GM21825 (cell line): ENCODE data around the gene FAM210A.

Experiments used
- ATAC-seq: cut with Tn5 transposase; IDR thresholded peaks from one replicate; pipeline ENCODE4 v1.9.1; 2021; ENCODE audit warnings: mild to moderate bottlenecking, moderate library complexity; ENCODE audit not compliant: unreplicated experiment

Gene FAM210A

DNA sequence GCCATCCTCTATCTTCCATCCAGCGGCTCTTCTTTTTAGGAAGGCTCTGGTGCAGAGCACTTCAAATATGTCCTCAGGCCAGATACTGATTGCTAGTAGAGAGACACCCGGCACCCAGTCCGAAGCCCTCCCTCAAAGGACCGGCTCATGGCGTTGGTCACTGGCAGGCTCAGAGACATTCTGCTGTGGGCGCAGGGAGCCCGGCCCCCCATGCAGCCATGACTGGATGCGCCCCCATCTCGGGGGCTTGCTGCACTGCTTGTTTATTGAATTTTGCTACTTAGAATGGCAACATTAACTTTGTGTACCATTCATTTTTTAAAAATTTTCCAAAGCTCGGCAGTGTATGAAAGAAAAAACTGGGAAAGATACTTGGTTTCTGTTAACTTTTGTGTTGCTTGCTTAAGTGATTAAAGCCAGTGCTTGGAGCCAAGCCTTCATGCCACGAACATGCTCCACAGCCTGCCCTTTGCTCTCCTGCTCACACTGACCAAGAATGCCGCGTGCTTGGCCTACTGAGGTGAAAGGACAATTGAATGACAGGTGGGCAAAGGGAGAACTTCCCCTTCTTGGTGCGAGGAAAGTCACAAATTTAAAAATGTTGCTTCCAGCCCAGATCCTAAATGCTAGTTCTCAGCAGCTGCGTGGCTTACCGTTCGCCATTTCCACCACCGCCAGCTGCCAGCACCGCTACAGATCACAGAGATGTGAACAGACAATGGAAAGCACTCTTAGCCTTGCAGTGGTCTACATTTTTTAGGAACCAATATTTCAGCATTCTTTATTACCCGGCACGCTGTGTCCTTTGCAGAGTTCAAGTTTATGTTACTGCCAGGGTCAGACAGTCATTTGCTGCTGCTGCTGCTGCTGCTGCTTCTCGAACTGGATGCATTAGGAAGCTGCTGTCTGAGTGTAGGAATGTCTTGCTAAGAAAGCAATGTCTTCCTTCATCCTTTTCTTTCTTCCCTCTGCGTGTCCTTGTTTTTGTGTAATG lies 76.7 kb downstream of the FAM210A start:
- no peak for ATAC-seq

DNA sequence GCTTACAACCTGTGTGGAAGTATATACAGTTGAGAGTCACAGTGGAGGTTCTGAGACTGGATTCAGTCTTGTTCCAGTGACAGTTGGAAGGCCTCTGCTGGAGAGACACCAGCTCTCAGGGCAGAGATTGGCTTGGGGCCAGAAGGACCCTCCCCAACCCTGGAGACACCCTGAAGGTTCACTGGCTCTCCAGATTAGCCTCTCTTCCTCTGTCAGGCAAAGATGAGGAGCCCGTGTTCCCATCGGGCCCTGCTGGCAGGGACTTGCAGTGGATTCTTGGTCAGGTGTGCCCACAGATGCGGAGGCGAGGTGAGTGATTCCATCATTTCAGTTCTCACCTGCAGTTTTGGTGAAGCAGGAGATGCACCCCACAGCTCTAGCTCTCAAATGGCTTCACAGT lies 78.6 kb downstream of the FAM210A start:
- no peak for ATAC-seq

DNA sequence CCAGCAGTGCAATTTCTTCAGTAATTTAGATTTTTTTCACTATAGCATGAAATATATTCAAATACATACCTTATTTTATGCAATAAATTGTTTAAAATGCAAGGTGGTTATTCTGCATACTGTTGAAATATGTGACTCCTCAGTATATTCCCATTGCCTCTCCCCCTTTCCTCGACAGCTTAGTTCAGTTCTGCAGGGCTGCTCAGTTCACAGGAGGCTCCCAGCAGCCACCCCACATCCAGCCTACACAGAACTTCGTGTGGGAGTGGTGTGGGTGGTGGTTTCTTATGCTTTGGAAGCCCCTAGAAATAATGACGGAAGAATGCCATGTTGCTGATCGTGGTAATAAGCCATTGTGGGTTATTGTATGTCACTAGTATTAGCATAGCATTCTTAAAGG lies 79.7 kb downstream of the FAM210A start:
- ATAC-seq: no peak

DNA sequence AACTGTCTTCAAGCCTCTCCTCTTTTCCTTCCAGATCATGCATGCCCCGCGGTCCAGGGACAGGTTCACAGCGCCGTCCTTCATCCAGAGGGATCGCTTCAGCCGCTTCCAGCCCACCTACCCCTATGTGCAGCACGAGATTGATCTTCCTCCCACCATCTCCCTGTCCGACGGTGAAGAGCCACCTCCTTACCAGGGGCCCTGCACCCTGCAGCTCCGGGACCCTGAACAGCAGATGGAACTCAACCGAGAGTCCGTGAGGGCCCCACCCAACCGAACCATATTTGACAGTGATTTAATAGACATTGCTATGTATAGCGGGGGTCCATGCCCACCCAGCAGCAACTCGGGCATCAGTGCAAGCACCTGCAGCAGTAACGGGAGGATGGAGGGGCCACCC lies 81.3 kb downstream of the FAM210A start:
- ATAC-seq: no peak

DNA sequence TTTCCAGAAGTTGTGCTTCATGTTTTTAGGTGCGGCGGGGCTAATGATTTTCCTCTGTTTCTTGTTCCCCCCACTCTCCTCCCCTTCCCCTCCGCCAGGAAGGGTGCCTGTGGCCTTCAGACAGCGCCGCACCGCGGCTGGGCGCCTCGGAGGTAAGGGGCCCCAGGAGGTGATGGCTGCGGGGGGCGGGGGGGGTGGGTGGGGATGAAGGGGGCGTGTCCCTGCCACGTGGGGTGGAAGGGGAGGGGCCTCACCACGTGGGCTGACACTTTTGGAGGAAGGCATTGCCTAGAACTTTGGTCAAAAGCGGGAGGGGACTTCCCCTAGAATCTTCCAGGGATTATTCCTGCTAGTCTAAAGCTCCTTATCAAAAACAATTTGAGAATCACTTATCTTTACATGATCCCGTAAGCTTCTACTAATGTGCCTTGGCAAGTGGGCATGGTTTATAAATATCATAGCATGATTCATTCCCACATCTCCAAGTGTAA lies 83.1 kb downstream of the FAM210A start:
- ATAC-seq: no peak

DNA sequence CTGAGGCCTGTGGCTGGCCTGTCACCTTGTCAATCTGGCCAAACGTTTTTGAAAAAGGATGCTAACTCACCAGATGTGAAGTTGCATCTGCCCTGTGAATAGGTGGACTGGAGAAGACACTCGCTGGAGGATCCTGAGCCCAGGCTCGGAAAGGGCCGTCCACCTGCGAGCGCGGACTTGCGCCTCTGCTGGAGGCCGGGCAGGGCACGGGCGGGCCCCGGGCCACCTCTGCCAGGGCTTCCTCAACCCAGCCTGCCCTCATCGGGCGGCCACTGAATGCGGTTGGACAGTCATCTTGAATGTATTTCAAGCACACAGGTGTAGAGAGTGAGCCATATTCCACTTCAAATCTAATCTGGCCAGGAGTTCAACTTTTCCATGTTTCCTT lies 83.9 kb downstream of the FAM210A start:
- ATAC-seq: no peak

DNA sequence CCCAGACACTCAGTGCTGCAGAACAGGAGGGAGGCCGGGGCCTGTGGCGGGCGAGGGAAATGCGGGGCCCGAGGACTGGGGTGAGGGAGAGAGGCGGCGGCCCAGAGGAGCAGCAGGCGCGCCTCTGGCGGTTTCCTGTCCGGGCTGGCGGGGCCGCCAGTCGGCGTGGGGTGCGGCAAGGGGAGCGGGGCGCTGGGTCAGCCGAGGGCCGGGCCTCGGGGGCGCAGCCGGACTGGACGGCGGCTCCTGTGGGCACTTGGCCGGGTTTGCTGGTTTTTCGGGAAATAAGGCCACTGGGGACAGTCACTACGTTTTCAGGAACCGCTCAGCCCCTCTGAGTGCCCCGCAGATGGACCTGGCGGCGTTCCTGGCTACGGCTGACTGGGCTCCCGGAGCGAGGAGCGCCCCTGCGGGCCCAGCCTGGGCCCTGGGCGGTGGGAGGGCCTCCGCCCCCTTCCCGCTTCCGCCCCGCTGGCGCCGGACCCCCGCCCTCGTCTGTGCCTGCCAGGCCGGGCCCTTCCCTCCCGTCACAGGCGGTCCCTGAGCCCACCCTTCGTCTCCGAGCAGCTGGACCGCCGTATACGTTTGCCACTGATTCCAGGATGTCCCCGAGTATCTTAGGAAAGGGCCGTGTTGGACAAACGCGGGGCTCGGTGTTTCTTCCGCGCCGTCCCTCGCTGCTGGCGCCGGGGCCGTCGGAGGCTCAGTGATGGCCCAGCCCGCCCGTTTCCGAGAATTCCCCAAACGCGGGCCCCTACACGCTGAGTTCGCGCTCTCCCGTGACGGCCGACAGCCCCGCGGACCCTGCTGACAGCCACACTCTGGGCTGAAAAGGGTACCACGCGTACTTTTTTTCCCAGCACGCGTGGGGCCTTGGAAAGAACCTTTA lies 84.6 kb downstream of the FAM210A start:
- ATAC-seq: no peak

DNA sequence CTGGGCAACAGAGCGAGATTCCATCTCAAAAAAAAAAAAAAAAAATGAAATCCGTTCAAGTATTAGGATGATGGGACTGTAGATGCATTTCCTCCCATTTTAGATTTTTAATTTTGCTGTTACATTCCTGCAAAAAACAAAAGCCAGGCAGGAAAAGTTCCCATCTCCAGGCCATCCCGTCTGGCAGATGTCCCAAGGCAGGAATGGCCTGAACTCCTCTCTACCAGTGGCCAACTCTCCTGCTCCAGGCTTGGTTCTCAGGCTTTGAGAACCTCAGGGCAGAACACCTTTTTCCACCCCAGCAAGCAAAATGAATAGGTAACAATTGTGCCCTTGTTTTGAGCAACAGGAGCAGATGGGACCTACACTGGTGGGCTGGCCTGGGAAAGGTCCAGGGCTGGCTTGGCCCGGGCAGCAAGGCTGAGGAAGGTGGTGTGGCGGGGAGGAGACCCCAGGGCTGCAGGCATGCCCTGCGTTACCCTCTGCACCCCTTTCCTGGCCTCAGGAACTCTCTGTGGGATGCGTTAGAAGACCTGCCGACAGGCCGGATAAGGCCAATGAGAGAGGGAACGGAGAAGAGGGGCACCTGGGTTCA lies 86.0 kb downstream of the FAM210A start:
- ATAC-seq: no peak

DNA sequence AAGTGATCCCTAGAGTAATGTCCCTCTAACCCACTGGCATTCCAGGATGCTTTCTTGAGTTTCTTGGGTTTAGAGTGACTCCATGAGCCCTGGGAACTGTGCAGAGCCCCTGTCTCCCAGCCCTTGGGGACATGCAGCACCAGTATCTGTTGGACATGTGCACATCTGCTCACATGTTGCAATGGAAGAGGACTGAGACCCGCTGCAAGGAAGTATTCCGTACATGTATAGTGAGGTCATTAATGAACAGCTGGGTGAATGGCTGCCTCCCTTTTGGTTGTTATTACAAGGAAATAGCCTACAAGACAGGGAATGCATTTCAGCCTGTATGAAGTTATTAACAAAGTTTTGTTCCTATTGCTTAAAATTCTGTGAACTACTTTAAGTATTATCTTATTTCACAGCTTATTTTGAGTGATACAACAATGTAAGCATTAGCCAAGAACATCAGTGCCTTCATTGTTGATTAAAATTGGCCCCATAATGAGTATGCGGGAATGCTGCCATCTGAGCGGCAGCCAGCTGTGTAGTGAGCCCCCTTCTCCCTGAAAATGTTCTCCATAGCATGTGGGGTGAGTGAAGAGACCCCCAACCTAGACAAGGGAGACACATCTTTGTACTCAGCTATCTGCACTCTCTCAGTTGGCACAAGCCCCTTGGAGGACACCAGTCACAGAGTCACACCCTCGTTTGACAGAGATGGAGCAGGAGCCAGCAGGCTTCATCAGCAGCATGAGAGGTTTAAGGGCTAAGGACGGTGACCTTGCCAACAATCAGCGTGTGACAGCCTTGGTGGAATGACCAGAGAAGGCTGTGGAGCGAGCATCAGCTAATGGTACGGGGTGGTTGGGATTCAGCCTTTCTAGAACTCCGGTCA lies 87.4 kb downstream of the FAM210A start:
- ATAC-seq: no peak

DNA sequence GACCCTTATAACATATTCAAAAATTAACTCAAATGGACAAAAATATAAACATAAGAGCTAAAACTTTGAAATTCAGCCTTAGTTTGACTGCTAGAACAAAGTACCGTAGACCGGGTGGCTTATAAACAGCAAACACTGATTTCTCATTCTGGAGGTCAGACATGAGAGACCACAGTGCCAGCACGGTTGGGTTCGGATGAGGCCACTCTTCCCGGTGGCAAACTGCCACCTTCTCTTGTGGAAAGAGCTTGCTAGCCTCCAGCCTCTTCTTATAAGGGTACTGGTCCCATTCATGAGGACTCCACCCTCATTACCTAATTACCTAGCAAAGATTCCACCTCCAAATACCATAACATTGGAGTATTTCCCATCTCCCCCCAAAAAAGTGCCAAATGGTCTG lies 91.3 kb downstream of the FAM210A start:
- ATAC-seq: no peak

DNA sequence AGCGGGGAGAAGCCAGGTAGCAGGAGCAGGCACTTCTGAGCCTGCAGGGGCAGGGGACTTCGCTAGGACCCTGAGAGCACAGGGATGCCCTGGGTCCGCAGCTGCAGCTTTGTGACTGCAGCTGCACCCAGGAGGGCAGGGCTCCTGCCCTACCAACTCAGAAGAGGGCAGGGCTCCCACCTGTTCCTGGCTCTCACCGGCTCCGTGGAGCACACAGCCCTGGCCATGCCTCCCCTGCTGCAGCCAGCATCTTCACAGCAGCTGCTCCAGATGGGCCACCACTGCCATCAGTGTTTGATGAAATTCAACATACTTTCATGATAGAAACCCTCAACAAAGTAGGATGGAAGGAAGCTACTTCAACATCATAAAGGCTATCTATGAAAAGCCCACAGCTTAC lies 92.7 kb downstream of the FAM210A start:
- ATAC-seq: no peak

DNA sequence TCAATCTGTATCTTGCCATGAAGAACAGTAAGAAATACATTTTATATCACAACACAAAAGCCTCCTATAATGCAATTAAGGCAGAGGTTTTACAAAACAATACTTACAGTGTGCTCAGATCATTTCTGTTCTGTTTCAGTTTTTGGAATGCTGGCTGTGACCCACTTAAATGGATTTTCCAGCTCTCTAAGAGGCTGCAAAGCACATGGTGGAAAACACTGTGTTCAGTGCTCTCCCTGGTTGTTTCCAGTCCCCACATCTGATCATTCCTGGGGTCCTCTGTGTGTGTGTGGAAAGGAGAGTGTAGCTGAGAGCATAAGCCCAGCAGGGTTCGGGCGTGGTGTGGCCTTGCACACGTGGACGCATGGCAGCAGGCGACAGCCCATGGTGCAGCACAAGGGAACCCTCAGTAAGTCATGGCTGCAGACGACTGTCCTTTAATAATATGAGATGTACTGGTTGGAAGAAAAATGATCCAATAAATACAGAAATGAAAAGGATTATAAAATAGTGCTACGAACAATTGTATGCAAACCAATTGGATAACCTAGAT lies 95.6 kb downstream of the FAM210A start:
- no peak for ATAC-seq

DNA sequence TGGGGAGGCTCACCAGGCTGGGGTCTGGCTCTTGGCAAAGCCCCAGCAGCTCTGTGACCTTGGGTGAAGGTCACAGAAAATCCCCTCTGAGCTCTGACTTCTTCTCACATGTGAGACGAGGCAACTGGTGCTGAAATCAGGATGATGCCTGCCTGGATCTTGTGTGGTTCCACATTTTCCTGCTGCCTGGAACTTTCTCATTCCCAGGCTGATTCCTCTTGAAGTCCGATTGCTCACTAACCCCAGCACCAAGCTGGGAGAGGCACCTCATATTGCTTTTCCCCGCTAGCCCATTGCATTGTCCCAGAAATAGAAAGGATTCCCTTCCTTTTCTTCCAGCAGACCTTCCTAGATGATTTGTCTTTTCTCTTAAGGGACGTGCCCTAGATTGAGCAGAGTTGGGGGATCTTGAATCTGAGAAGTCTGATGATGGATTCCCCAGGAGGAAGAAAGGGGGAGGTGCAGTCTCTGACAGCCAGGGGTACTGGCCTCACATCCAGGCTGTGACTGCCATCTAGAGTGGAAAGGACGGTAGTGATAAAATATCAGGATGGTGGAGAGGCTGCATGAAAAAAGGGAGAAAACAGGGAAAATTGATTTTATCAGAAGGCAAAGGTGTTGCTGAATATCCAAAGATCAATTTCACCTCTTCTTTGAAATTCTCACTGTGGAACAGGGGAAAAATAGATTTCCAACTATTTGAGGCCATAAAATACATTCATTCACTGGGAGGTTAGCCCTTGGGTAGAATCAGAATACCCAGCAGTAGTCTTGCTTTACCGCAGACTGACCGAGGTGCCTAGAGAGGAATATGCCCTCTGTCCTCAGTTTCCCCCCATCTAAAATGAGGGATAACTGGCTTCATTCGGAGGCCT lies 96.3 kb downstream of the FAM210A start:
- ATAC-seq: peak; percentile 78

DNA sequence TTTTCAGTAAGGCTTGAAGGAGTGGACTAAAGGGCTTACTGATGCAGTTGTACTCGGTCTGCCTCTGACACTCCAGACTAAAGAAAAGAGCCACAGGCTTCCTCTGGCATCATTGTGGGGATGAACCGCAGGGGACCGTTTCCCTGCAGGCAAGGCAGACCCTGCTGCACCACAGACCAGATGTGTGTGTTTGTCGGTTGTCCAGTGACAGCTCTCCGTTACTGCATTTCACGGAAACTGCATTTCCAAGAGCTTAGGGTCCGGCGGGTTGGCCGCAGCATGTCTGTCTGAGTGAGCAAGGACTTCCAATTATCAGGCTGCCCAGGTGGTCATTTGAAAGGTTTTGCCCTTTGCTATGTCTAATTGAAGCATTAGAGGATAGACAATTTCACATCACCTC lies 98.1 kb downstream of the FAM210A start:
- no peak for ATAC-seq

DNA sequence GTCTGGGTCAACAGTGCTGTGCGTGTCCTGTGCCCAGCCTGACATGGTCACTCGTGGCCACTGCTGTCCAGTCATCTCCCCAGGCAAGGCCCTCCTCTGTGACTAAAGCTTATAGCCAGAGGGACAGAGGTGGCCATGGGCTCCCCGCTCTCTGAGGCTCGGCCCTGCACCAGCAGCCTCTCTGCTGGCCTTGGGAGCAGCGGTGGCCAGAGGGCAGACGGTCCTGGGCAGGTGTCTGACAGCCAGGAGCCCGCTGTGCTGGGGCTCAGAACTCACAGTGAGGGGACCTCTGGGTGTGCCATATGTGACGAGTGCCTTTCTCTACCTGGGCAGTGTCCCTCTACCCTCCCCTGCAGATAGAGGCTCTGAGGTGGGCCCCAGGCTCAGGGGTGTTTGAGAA lies 98.7 kb downstream of the FAM210A start:
- no peak for ATAC-seq

DNA sequence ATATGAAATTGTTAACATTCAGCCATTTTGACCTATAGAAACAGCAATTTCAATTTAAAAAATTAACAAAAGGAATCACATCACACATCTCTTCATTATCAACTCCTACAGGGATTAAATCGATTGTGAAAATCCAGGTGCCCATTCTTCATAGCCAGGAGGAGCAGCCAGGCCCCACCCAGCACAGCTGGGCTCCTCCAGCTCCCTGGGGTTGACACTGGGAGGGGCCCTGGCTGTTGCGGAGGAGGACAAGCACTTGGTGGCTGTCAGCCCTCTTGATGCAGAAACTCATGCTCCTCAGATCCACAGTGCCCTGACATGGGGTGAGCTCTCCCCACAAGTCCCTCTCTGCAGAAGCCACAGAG lies 99.8 kb downstream of the FAM210A start:
- ATAC-seq: no peak

DNA sequence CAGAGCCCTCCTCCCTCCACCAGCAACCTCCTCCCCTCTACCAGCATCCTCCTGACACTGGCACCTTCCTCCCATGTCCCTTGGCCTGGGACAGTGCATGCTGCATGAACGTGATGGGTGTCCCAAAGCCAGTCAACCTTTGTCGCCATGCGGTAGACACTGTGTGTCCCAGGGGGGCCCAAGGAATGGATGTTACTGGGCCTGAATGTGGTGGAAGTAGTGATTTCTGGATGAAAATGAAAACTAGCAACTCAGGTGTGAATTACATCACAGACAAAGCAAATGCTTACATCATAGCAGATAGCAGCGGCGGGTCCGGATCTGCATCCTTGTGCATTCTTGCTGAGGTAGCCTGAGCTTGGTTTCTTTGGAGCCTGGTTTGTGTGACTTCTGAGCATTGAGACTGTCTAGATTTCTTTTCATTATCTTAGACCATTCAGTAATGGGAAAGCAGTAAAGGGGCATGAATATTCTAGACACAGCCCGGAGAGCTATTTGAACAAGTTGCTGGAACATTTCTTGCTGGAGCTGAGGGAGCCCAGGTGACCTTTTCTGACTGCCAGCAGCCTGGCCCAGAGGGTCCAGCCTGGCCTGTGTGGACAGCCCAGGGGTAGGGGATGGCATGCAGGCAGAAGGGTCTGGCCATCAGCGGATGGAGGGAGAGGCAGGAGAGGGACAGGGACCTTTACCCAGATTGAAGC lies 100.4 kb downstream of the FAM210A start:
- no peak for ATAC-seq

DNA sequence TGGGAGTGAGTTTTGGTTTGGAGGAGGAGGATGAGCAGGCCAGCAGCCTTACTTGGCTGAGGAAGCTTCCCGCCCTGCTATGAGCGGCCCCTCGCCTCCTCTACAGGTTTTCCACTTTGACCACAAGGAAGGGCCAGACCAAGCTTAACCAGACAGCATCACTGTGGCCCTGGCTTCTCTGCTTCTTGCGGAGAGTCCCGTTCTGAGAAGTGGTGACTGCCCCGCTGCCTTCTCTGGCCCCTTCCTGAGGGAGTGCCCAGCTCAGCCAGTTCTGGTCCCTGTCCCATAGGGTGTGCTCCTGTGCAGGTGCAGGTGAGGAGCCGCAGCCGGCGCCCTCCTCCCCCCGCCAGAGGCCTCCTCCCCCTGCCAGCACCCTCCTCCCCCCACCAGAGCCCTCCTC lies 101.0 kb downstream of the FAM210A start:
- ATAC-seq: no peak
